Prostate gland (tissue), 2 donors: ENCODE data around the gene CDX1. TPM values are rescaled to one million over a fixed set of nuclear protein-coding genes. Genes with fewer than 3 reads are reported as not detected.

Source experiments
- DNase-seq: peaks from one replicate; pipeline ENCODE4 v3.0.0-alpha.2; 2019; ENCODE audit warnings: low spot score
- H3K27ac ChIP-seq, 2 donors: fragments of 200-600 bp; sonication (generic); 2 replicates each; pipeline ENCODE4 v1.5.1; 2017 to 2019
- H3K27me3 ChIP-seq: fragments of 200-600 bp; sonication (generic); replicated peaks from 2 replicates; pipeline ENCODE4 v1.5.1; 2019; ENCODE audit not compliant: insufficient read depth
- H3K36me3 ChIP-seq, 2 donors: fragments of 200-600 bp; sonication (generic); 1 replicate in 1 of 2; 2 replicates in 1 of 2; pipeline versions ENCODE4 v1.5.1 to v1.8.1; 2017 to 2019
- H3K4me1 ChIP-seq: fragments of 200-600 bp; sonication (generic); replicated peaks from 2 replicates; pipeline ENCODE4 v1.5.1; 2019
- H3K4me3 ChIP-seq, 2 donors: fragments of 200-600 bp; sonication (generic); 2 replicates each; pipeline ENCODE4 v1.5.1; 2017 to 2019
- H3K9me3 ChIP-seq: fragments of 200-600 bp; sonication (generic); 2 replicates; pipeline ENCODE4 v1.5.1; 2017
- CTCF ChIP-seq, 4 experiments: fragments of 200-600 bp in 2 of 4; fragments of 450-650 bp in 2 of 4; sonication (generic) in 2 of 4; IDR thresholded peaks; 1 replicate in 3 of 4; 2 replicates in 1 of 4; pipeline ENCODE4 v1.5.1; 2016 to 2019; ENCODE audit warnings: antibody characterized with exemption in 4 of 4, mild to moderate bottlenecking in 2 of 4, moderate library complexity in 2 of 4
- POLR2A ChIP-seq: fragments of 450-650 bp; IDR thresholded peaks from one replicate; pipeline ENCODE4 v1.6.1; 2016; ENCODE audit warnings: antibody characterized with exemption, mild to moderate bottlenecking
- POLR2AphosphoS5 ChIP-seq: sonication (generic); formaldehyde crosslinking; IDR thresholded peaks from one replicate; pipeline ENCODE4 v1.6.1; 2017; ENCODE audit warnings: antibody characterized with exemption
- WGBS: methylation state at CpG from one replicate; pipeline ENCODE4 v1.1.5; 2018; 5-methylcytosine and 5-hydroxymethylcytosine counted together
- intact Hi-C: fragments of 100-400 bp; cut with DNase I; formaldehyde crosslinking; loops from one replicate; pipeline ENCODE4 v1.14.2; 2022
- total RNA-seq, 2 donors: library from RNA; depleted of rRNA; stranded (reverse); fragments of >200 nt; gene quantifications; one replicate each; pipeline ENCODE4 v1.1.0, GENCODE V29; 2016

The CDX1 gene
- total RNA-seq, 2 donors from 2014 or later: 3.2 TPM; not detected in 1

- H3K9me3 ChIP-seq: no peaks in the 10 kb centered on the region
- peak overlapping the region; percentile 60 to 71 for H3K27ac ChIP-seq
- TF ChIP-seq POLR2AphosphoS5: no peak
- no peak for TF ChIP-seq POLR2A
- TF ChIP-seq CTCF (IDR thresholded peaks at IDR 0.05): no peak
- no peaks in the 10 kb centered on the region for H3K36me3 ChIP-seq
- H3K27me3 ChIP-seq: no peaks in the 10 kb centered on the region
- H3K4me1 ChIP-seq: peaks cover 23% of the 10 kb centered on the region
- H3K4me3 ChIP-seq: no peak overlapping the region
- 59% methylated on average over 9 of the region's 9 CpGs for WGBS
- intact Hi-C loops: loop anchor here (2.0 kb wide), 1 partner anchor 13 kb away; the partner anchor contains the start of gene PDGFRB
- DNase-seq: no peak
These were observed 24.9 kb upstream of the CDX1 start for GRCh38 chr5:150141544-150142184.

GRCh38 chr5:150142185-150142958, 24.2 kb upstream of the CDX1 start:
- H3K27me3 ChIP-seq: no peaks in the 10 kb centered on the region
- peaks cover 17% of the 10 kb centered on the region for H3K4me1 ChIP-seq
- no peak overlapping the region for H3K4me3 ChIP-seq
- H3K36me3 ChIP-seq: no peaks in the 10 kb centered on the region
- peak overlapping the region; percentile 60 to 71 for H3K27ac ChIP-seq
- no peak for TF ChIP-seq POLR2AphosphoS5
- no peak for TF ChIP-seq CTCF (IDR thresholded peaks at IDR 0.05)
- TF ChIP-seq POLR2A: no peak
- WGBS: 70% methylated on average over 14 of the region's 14 CpGs
- no peak for DNase-seq
- intact Hi-C loops: no loop called here
- H3K9me3 ChIP-seq: no peaks in the 10 kb centered on the region

GRCh38 chr5:150142959-150143349, 23.6 kb upstream of the CDX1 start:
- no peak overlapping the region for H3K4me3 ChIP-seq

GRCh38 chr5:150143350-150144245, 23.0 kb upstream of the CDX1 start:
- Histone ChIP-seq H3K4me1 (peaks cover 6% of the 10 kb centered on the region), H3K9me3 (no peaks in the 10 kb centered on the region), H3K27ac (peak overlapping the region; percentile 70 to 71), H3K27me3 (no peaks in the 10 kb centered on the region), H3K36me3 (no peaks in the 10 kb centered on the region), H3K4me3 (no peak overlapping the region)
- 53% methylated on average over 20 of the region's 20 CpGs for WGBS
- intact Hi-C loops: no loop called here
- no peak for TF ChIP-seq POLR2A
- TF ChIP-seq POLR2AphosphoS5: no peak
- TF ChIP-seq CTCF (IDR thresholded peaks at IDR 0.05): no peak
- DNase-seq: no peak

More at GRCh38 chr5:150142959-150143349, 23.6 kb upstream of the CDX1 start:
- peak overlapping the region; percentile 70 to 71 for H3K27ac ChIP-seq
- H3K4me1 ChIP-seq: peaks cover 12% of the 10 kb centered on the region
- TF ChIP-seq POLR2A: no peak
- no peak for TF ChIP-seq CTCF (IDR thresholded peaks at IDR 0.05)
- no peak for TF ChIP-seq POLR2AphosphoS5
- intact Hi-C loops: no loop called here
- 58% methylated on average over 4 of the region's 4 CpGs for WGBS
- no peaks in the 10 kb centered on the region for H3K9me3 ChIP-seq
- no peaks in the 10 kb centered on the region for H3K36me3 ChIP-seq
- H3K27me3 ChIP-seq: no peaks in the 10 kb centered on the region
- DNase-seq: no peak
